Measurements from ENCODE around the gene HRH3.

DNA sequence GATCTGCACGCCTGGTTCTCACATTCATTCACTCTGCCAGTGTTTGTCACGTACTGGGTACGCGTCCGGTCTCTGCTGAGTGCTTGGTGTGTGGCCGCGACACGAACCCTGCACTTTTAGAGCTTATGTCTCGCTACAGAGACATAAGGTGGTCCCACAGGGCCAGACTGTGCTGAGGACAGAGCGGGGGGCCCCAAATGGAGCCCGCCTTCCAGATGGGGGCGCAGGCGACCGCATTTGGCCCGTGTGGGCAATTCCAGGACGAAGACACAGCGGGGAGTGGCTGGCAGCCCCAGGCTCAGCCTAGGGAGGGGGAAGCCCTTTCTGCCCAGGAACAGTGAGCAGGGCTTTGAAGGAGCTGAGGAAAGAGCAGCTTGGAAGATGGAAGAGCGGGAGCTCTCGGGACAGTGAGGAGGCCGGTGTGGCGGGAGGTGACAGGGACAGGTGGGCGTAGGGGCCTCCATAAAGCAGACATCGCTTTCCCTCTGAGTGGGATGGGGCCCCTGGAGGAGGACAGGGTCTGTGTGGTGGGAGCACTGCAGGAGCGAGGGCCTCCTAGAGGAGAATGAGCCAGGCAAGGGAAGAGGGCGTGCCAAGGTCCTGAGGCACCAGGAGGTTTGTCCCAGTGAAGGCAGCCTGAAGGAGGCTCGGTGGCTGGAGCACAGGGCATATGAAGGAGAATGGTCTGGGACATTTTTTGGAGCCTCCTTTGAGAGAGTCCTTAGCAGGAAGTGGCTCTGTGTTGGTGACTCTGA lies 45.0 kb downstream of the HRH3 start:
- TF ChIP-seq REPIN1 (tag by site-specific recombination; IDR thresholded peaks at IDR 0.05; ENCODE audit: low read depth): no peak
- TF ChIP-seq, protein P1, sequence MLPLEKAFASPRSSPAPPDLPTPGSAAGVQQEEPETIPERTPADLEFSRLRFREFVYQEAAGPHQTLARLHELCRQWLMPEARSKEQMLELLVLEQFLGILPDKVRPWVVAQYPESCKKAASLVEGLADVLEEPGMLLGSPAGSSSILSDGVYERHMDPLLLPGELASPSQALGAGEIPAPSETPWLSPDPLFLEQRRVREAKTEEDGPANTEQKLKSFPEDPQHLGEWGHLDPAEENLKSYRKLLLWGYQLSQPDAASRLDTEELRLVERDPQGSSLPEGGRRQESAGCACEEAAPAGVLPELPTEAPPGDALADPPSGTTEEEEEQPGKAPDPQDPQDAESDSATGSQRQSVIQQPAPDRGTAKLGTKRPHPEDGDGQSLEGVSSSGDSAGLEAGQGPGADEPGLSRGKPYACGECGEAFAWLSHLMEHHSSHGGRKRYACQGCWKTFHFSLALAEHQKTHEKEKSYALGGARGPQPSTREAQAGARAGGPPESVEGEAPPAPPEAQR (tag by site-specific recombination; IDR thresholded peaks at IDR 0.05): no peak
- TF ChIP-seq ZBTB1 (tag by site-specific recombination; IDR thresholded peaks at IDR 0.05): no peak
- TF ChIP-seq IKZF3 (tag by site-specific recombination; IDR thresholded peaks at IDR 0.05): no peak
- TF ChIP-seq, protein P2, sequence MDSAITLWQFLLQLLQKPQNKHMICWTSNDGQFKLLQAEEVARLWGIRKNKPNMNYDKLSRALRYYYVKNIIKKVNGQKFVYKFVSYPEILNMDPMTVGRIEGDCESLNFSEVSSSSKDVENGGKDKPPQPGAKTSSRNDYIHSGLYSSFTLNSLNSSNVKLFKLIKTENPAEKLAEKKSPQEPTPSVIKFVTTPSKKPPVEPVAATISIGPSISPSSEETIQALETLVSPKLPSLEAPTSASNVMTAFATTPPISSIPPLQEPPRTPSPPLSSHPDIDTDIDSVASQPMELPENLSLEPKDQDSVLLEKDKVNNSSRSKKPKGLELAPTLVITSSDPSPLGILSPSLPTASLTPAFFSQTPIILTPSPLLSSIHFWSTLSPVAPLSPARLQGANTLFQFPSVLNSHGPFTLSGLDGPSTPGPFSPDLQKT (IDR thresholded peaks at IDR 0.05; ENCODE audit: borderline replicate concordance, low read depth, low read length): no peak

Data from HEK293 (cell line).